HG03025 (cell line): ENCODE measurements around the gene RABEP2.
"Not testable (repeated sequence)": the region's sequence is repeated elsewhere in the genome, so short reads cannot be mapped to it uniquely, and the experiment has no call there.

Source experiments
- ATAC-seq: cut with Tn5 transposase; IDR thresholded peaks from one replicate; pipeline ENCODE4 v1.9.1; 2021; ENCODE audit warnings: mild to moderate bottlenecking, moderate library complexity; ENCODE audit not compliant: unreplicated experiment, low FRiP score

The RABEP2 gene

DNA sequence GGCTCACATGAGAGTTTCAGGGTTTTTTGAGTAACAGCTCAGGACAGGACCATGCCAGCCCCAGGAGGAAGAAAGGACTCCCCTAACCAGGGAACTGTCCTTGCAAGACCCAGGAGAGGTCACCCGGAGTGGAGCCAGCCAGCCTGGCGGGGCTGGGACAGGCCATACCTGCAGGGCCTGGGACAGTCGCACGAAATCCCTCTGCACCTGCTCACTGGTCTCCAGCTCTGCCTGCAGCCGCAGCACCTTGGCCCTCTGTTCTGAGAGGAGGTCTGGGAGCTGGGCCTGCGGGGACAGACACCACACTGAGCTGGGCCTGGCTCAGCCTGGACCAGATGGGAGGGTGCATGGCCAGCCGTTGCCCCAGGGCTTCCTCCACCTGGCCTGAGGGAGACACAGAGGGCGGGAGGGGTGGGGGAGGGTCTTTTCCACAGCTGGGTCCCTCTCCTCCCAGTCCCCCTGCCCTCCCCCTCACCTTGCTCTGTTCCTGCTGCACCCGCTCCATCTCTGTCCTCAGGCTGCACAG is 19.7 kb downstream of the RABEP2 start:
- no peak for ATAC-seq

DNA sequence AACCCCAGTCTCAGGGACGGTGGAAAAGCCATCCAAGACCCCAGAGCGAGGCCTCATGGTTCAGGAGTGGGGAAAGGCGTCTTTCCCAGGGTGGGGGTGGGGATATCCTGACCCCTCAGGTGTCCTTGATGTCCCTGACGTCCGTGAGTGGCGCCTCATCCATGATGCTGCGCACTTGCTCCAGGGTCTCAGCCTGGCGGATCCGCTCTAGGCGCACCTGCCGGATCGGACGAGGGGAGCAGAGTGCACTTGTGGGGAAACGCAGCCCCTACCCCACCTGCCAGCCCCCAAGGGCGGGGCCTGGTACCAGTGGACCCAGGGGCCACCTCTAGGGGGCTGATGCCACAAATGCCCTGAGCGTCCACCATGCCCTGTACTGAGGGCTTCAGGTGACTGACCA is 20.2 kb downstream of the RABEP2 start:
- no peak for ATAC-seq

DNA sequence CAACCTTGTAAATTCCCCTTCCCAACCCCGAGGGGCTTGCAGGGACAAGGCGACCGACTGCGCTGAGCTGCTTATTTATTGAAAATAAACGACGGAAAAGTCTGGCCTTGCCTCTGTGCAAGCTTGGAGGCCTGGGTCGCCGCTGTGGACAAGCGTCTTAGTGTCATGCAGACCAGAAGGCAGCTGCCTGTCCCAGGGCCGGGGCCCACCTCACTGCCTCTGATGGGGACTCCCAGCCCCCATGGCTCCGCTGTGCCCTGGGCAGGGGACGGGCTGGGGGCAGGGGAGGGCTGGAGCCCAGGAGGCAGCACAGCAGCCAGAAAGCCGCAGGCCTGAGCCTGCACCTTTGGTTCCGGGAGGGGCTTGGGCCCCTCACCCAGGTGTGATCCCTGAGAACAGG is 20.7 kb downstream of the RABEP2 start:
- no peak for ATAC-seq

DNA sequence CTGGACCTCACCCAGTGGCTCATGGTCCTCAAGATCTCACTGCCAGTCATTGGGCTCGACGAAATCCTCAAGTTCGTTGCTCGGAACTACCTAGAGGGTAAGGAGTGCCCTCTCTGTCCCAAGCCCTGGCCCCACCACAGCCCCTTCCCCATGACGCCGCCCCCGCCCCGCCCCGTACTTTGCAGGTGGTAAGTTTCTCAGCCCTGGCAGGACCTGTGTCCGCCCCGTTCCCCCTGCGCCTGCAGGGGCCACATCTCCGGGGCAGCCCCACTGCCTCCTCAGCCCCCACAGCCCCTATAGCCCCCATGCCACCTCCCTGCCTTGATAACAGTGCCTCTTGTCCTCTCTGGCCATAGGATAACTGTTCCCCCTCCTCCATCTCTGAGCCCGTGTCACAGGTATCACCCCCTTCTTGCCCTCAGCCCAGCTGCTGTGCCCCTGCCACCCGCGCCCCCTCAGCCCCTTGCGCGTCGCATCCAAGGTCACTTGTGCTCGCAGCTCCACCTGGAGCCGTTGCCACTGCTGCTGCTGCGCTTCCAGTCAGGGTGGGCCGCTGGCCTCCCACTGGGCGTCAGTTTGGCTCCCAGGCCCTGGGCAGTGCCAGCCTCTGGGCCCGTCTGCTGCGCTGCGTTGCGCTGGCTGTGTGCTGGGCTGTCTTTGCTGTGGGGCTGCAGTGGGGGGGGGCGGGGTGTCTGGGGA is 21.5 kb downstream of the RABEP2 start:
- ATAC-seq = no peak

DNA sequence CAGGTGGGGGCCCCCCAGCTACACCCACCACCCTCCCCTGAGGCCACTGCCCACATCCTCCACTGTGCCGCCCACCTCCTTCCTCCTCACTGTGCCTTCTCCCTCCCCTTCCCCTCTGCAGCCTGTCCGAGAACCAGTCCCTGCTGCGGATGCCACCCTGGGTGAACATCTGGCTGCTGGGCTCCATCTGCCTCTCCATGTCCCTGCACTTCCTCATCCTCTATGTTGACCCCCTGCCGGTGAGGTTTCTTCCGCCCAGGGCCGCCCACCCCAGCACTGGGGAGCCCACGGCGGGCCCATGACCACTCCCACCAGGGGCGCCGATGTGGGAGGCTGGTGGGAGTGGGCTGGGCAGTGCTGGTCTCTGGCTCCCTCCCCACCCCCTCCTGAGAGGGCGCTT is 22.1 kb downstream of the RABEP2 start:
- ATAC-seq = no peak

DNA sequence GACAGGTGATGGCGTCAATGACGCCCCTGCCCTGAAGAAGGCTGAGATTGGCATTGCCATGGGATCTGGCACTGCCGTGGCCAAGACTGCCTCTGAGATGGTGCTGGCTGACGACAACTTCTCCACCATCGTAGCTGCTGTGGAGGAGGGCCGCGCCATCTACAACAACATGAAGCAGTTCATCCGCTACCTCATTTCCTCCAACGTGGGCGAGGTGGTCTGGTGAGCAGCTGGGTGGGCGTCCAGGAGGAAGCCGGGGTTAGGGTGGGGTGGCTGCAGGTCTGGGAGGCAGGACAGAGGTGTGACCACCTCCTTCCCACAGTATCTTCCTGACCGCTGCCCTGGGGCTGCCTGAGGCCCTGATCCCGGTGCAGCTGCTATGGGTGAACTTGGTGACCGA is 23.2 kb downstream of the RABEP2 start:
- no peak for ATAC-seq

DNA sequence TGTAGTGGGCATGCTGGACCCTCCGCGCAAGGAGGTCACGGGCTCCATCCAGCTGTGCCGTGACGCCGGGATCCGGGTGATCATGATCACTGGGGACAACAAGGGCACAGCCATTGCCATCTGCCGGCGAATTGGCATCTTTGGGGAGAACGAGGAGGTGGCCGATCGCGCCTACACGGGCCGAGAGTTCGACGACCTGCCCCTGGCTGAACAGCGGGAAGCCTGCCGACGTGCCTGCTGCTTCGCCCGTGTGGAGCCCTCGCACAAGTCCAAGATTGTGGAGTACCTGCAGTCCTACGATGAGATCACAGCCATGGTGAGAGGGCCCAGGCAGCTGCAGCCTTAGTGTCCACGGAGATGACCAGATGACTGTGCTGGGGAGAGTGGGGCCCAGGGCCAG is 24.4 kb downstream of the RABEP2 start:
- ATAC-seq = no peak

DNA sequence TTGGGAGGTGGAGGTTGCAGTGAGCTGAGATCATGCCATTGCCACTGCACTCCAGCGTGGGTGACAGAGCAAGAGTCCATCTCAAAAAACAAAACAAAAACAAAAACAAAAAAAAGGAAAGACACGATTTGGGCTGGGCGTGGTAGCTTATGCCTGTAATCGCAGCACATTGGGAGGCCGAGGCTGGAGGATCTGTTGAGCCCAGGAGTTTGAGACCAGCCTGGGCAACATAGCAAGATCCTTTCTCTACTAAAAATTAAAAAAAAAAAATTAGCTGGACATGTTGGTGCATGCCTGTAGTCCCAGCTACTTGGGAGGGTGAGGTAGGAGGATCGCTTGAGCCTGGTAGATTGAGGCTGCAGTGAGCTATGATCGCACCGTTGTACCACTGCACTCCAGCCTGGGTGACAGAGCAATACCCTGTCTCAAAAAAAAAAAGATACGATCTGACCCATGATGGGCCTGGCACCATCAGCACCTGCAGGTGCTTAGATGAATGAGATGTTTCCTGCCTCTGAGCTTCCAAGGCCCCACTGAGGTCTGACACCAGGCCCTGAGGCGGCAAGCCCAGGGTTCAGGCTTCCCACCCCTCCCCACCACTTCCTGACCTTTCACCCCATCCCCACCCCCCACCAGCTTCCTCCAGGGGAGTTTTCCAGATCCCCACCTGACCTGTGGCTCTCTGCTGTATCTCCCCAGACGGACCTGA is 25.0 kb downstream of the RABEP2 start:
- no peak for ATAC-seq

DNA sequence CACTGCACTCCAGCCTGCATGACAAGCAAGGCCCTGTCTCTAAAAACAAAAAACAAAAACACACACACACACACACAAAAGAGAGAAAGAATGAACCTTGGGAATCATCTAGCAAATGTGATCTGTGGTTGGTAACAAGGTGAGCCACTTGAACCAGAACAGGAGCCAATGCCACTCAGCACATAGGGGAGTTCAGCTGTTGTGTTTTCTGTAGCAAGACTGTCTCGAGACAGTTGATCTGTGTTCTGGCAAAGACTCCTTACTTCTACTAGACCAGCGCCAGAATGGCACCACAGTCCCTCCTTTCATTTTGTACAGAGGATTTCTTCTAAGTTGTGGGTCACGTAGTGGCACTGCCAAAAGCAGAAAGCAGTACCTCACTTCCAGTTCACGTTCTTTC is 26.1 kb downstream of the RABEP2 start:
- ATAC-seq = no peak

DNA sequence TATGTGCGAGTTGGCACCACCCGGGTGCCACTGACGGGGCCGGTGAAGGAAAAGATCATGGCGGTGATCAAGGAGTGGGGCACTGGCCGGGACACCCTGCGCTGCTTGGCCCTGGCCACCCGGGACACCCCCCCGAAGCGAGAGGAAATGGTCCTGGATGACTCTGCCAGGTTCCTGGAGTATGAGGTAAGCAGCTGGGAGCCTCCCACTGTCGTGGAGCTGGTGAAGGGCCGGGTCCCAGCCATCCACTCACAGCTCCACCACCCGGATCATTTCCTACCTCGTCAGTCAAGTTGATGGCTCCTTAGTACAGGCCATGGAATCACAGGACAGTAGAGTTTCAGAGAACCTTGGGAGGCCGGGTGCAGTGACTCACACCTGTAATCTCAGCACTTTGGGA is 26.8 kb downstream of the RABEP2 start:
- no peak for ATAC-seq

DNA sequence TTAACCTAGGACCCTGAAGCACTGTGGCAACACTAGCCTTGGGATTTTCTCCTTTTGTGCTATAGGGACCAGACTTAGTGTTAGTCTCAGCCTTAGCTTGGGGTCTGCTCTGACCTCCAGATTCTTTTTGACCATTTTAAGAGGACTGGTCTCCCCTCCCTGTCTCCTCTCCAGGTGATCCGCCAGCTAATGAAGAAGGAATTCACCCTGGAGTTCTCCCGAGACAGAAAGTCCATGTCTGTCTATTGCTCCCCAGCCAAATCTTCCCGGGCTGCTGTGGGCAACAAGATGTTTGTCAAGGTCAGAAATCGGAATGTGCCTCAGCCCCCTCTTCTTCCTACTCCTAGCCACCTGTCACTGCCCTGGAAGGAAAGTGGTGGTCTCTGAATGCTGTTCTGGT is 27.2 kb downstream of the RABEP2 start:
- ATAC-seq = no peak

DNA sequence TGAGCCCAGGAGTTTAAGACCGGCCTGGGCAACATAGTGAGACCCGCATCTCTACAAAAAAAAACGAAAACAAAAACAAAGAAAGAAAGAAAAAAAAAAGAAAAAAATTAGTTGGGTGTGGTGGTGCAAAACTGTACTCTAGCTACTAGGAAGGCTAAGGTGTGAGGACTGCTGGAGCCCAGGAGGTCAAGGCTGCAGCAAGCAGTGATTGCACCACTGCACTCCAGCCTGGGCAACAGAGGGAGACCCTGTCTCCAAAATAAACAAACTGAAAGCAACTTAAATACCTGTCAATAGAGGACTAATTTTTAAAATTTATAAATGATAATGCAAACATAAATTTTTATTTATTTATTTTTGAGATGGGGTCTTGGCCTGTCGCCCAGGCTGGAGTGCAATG is 29.4 kb downstream of the RABEP2 start:
- ATAC-seq = no peak

DNA sequence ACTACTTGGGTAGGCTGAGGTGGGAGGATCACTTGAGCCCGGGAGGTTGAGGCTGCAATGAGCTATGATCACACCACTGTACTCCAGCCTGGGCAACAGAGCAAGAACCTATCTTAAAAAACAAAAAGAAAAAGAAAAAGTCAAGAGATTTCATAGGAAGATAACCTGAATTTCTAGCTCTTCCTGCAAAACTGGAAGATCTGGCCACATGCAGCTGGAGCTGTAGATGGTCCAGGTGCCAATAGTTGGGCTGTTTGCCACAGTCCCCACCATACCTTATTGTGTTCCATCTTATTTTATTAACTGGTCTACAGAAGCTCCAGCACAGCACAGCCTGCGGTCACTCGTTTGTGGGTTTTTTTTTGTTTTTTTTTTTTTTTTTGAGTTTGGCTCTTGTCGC is 31.7 kb downstream of the RABEP2 start:
- no peak for ATAC-seq

DNA sequence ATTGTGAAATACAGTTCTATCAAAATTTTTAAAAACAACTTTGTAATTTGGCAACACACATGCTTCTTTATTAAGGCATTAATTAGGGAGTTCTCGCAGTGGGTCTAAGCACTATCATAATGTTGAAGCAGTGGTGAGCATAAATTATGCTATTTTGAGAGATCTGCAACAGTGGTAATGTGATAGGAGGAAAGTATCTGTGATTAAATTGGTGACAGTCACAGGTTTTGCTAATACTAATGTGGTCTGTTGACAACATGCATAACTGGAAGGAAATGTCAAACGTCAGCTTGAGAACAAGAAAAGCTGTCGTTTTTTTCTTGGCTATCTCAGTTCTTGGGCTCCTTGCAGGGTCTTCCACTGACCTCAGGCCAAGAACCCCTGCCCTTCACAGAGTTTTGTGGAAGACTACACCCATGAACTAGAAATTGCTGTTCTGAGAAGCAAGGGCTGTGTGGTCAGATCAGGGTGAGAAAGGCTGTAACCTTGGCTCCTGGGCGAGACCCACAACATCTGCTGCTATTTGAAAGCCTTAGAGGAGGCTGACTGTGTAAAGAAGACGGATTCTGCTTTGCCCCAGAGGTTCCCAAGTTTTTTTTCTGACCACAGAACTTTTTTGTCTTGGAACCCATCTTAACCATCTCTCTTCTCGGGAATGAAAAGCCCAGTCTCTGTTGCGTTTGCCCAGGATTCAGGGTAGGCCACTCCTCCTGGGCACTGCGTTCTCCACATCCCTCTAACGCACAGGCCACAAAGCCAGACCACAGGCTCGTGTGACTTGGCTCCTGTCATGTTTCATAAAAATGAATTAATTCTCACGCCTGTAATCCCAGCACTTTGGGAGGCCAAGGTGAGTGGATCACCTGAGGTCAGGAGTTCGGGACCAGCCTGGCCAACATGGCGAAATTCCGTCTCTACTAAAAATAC is 32.8 kb downstream of the RABEP2 start:
- no peak for ATAC-seq

DNA sequence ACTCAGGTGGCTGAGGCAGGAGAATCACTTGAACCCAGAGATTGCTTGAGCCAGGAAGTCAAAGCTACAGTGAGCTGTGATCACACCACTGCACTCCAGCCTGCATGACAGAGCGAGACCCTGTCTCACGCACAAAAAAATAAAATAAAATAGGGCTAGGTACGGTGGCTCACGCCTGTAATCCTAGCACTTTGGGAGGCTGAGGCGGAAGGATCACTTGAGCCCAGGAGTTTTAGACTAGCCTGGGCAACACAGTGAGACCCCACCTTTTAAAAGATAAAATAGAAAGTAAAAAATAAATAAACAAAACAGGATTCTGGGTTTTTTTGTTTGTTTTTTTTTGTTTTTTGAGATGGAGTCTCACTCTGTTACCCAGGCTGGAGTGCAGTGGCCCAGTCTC is 34.7 kb downstream of the RABEP2 start:
- ATAC-seq = not testable (repeated sequence)

DNA sequence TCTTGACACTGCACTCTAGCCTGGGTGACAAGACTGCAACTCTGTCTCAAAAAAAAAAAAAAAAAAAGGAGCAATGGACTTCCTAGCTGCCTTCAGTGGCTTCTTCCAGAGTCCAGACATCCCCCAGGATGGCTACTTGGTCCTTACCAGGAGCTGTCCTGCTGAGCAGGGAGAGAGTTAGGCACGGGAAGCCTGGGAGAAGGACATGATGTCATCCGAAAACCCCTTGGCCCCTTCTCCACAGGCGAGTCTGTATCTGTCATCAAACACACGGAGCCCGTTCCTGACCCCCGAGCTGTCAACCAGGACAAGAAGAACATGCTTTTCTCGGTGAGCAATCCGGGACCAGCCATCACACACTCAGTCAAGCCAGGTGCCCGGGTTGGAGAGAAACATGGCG is 38.1 kb downstream of the RABEP2 start:
- no peak for ATAC-seq

DNA sequence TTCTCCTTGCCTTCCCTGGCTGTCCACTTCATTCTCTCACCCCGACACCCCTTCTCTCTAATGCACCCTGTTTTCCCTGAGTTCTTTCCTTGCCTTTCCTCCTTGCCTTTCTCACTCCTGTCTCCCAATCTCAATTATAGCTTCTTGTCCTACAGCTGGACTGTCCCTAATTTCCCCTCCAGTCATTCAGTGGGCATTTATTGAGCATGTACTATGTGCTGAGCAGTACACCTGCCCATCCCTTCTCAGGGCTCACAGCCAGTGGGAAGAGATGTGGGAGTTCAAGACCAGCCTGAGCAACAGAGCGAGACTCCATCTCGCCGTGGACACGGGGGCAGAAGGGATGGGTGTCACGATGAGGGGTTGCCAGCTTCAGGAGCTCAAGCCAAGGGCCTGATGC is 41.0 kb downstream of the RABEP2 start:
- no peak for ATAC-seq

DNA sequence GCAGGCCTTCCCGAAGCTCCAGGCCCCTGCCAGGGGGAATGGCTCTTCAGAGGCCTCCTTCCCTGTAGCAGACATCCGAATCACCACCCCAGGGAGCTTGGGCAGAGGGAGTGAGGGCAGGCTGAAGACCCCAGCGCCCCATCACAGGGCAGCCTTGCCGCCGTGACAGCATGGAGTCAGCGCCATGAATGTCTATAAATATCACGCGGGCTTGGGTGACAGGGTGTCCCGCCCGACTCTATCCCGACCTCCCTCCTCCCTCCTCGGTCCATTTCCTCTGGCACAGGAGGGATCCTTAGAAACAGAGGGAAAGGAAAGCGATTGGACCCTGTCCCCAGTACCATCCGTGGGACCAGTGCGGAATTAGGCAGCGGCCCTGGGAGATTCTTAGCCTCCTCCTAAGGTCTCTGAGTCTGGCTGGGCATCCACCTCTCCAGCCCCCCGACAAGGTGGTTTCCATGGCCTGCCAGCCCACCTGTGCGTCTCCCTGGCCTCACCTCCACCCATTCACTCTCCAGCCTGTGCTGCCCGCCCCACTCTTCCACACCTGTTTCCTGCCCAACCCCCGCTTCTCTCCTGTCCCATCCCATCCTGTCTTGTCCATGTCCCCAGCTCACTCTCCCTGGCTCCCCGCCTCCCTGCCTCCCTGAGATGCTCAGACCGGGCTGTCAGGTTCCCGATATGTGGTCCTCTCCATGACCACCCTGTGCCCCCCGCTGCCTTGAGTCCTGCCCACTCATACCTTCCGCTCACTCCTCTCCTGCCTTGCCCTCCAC is 41.6 kb downstream of the RABEP2 start:
- ATAC-seq = no peak

DNA sequence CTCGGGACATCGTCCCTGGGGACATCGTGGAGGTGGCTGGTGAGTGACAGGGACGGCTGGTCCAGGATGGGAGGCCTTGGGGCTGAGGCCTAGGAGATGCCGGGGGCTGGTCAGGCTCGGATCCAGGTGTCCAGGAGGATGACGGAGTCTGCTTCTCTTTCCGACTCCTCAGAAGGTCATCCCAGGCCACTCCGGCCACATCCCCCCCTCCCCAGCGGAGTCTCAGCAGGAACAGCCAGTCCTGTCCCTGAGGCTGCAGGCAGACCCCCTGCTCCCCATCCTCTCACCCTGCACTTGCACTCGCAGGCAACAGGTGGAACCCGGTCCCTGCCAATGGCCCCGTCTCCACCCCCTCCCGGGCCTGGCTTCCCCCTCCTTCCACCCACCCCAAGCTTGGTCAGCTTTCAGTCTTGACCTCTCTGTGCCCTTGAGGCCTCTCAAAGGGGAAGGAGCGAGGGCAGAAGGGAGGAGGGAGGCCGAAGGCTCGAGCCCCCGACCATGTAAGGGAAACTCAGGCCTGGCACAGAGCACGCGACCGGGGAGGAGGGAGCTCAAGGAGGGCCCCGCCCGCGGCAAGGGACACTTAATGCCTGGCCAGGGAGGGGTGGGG is 42.4 kb downstream of the RABEP2 start:
- ATAC-seq = no peak

DNA sequence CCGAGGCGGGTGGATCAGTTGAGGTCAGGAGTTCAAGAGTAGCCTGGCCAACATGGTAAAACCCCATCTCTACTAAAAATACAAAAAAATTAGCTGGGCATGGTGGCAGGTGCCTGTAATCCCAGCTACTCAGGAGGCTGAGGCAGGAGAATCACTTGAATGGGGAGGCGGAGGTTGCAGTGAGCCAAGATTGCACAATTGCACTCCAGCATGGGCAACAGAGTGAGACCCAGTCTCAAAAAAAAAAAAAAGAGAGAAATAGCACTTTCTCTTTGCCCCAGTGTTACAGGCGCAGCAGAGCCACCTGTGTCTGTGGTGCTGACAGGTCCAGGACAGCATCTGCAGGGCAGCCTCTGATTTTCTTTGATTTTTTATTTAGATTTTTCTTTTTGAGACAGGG is 43.5 kb downstream of the RABEP2 start:
- not testable (repeated sequence) for ATAC-seq
